A172 (cell line): ENCODE measurements around the gene PLA2G2F. TPM values are rescaled to one million over a fixed set of nuclear protein-coding genes. Genes with fewer than 3 reads are reported as not detected.

Experiments
- DNase-seq: peaks from one replicate; pipeline ENCODE4 v3.0.0-alpha.2; 2015; ENCODE audit warnings: low spot score
- total RNA-seq: library from RNA; depleted of rRNA; stranded (reverse); fragments of >200 nt; shearing (Covaris generic); gene quantifications from 2 replicates; pipeline ENCODE4 v1.2.3, GENCODE V29; 2014

PLA2G2F gene
- total RNA-seq, 1 experiment from 2014 or later = not detected

DNA sequence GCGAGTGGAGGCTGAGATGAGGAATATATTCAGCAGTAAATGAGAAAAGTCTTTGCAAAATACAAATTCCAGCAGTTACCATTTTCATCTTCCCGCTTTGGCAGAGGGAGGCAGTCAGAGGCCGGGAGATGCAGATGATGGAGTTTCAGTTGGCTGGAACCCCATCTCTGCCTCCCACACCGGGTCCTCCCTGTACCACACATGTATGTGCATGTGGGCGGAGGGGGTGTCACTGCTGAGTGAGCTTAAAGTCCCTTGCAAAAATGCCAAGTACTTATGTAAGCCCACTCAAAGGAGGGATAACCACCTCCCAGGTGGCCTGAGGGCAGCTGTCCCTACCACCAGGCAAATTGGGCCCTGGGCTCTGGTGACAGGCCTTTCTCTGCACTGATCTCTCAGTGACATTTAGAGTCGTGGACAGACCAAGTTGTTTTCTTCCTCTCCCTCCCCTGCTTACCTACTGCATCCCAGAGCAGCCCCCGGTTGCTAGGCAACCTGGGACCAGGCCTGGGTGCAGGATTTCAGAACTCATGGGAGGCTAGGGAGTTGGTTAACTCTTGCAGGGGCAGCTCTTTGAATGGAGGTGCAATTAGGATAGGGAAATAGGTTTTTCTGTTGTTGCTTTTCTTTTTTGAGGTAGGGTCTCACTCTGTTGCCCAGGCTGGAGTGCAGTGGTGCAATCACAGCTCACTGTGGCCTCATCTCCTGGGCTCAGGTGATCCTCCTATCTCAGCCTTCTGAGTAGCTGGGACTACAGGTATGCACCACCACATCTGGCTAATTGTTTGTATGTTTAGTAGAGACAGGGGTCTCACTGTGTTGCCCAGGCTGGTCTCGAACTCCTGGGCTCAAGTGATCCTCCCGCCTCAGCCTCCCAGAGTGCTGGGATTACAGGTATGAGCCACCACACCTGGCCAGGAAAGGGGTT, 29.7 kb downstream of the PLA2G2F start:
- no peak for DNase-seq

DNA sequence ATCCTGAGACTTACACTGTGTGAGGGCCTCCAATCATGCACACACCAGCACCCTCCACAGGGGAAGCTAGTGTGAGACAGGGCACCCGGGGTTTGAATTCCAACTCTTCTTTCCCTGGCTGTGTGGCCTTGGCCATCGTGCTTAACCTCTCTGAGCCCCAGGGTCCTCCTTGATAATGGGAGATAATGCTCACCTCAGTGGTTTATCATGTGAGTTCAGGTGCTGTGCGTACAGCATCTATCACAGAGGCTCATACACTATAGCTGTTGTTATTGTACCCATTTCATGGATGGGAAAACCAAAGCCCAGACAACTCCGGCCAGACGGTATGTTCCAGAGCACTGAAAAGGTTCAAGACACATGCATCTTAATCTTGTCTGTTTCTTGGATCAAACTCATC, 30.8 kb downstream of the PLA2G2F start:
- no peak for DNase-seq

- DNase-seq = no peak
Observed at GRCh38 chr1:20172033-20172590, 33.0 kb downstream of the PLA2G2F start.

DNA sequence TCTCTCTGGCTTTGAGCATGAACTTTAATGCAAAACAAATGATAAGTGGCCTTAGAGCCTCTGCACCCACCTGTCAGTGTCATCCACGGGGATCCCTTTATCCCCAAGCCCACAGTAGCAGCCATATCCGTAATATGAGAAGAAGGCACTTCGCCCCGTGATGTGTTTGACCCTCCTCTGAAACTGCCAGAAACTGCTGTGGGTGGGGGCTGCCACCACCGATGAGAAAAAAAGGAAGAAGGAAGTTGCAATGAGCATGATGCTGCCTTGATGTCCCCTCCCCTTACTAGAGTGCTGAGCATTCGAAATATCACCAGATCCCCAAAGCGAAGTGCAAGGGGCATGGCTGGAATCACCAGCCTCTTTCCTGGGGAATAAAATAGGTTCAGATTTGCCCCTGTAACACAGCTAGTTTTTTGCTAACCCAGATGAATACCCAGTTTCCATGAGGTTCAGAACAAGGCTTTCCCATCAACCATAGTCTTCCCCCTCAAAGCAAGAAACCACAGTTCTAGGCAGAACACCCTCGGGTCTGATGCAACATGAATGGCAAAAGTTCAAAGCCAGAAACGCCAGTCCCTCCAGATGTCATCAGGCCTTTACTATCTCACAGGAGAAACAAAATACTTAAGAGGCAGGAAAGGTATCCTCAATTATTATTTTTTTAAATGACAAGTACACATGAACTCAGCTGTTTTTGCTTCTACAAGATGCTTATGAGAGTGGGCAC, 36.0 kb downstream of the PLA2G2F start:
- no peak for DNase-seq

GRCh38 chr1:20178634-20179370, 39.7 kb downstream of the PLA2G2F start:
- no peak for DNase-seq

DNA sequence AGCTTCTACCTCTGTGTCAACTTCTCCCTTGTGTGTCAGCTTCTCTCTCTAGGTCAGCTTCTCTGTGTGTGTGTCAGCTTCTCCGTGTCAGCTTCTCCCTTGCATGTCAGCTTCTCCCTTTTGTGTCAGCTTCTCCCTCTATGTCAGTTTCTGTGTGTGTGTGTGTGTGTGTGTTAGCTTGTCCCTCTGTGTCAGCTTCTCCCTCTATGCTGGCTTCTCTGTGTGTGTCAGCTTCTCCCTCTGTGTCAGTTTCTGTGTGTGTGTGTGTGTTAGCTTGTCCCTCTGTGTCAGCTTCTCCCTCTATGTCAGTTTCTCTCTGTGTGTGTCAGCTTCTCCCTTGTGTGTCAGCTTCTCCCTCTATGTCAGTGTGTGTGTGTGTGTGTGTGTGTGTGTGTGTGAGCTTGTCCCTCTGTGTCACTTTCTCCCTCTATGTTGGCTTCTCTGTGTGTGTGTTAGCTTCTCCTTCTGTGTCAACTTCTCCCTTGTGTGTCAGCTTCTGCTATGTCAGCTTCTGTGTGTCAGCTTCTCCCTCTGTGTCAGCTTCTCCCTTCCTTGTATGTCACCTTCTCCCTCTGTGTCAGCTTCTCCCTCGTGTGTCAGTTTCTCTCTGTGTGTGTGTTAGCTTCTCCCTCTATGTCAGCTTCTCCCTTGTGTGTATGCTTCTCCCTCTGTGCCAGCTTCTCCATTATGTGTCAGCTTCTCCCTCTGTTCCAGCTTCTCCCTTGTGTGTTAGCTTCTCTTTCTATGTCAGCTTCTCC, 40.4 kb downstream of the PLA2G2F start:
- DNase-seq = no peak

DNA sequence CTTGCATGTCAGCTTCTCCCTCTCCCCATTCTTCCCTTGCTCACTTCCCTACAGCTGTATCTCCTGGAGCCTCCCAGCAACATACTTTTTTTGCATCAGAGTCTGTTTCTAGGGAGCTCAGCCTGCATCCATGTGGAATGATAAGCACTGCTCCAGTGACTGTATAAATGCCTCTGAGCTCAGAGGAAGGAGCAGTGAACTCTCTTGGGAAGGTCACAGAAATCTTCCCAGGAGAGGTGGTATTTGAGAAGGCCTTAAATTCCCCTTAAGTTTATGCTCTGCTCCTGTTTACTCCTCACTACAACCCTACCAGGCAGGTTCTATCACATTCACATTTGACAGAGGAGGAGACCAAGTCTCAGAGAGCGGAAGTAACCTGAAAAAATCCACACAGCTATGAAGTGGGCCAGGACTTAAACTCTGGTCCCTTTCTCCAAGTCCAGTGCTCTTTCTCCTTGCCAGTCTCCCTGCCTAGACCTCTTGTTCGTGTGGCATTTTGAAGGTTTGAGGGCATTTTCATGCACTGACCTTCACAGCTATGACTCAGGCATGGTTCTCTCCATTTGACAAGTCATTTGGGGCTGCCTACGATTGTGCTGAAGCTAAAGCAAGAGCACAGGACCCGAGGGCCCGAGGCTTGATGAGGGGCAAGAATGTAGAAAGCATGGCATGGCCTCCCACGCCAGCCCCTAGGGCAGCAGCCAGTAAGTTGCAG, 41.2 kb downstream of the PLA2G2F start:
- no peak for DNase-seq

DNA sequence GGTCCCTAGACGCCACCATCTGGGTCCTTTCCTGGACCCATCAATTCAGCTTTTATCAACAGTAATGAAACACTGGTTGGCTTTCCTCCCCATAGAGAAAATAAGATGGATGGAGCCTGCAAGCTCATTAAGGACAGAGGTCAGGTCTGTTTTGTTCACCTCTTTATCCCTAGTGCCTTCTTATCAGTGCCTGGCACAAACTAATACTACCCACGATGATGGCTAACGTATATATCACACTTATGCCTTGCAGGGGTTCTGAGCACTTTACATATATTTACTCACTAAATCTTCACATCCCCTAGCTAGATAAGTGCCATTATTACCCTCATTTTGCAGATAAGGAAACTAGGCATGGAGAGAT, 41.7 kb downstream of the PLA2G2F start:
- DNase-seq = no peak

GRCh38 chr1:20182415-20182814, 43.3 kb downstream of the PLA2G2F start:
- DNase-seq = no peak

GRCh38 chr1:20183035-20183434, 43.9 kb downstream of the PLA2G2F start:
- DNase-seq = no peak

GRCh38 chr1:20183616-20184271, 44.6 kb downstream of the PLA2G2F start:
- no peak for DNase-seq

- DNase-seq = no peak
Observed at GRCh38 chr1:20184481-20184900, 45.4 kb downstream of the PLA2G2F start.

- no peak for DNase-seq
Observed at GRCh38 chr1:20184997-20185833, 46.1 kb downstream of the PLA2G2F start.

GRCh38 chr1:20185834-20186782, 47.0 kb downstream of the PLA2G2F start, which contains the start of the genes PLA2G2C and UBXN10:
PLA2G2C (minus strand) TSS chr1:20186518; CDS start chr1:20177363, 9,155 bp downstream.
UBXN10 (plus strand) TSS chr1:20186096; CDS start chr1:20190562, 4,466 bp downstream.
- DNase-seq = no peak

DNA sequence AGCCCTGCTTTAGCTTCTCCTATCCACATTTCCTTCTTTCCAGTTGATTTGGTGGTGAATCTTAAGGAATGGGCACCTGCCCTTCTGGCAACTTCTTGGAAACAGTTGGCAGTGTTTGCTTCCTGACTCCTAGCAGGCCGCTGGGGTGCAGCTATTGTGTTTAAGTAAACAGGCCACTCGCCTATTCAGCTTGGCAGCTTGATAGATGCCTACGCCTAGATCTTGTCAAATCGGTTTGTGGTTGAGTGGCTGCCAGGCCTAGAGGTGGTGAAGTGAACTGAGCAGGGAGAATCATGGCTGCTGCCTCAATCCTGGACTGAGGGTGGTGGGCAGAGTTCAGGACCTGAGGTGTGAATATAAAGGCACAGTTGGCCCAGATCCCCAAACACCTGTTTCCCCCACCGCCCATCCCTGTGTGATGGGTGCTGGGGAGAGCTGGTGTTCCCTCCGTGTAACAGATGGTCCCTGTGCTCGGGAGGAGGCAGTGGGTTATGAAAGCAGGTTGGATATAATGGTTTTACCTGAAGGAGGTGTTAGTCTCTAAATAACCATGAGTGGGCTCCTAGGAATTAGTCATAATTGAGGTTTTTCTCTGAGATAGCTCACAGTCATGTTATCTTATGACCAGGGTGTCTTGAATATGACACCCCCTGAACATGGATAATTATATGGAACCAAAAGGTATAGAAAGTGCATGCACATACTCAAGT, 48.1 kb downstream of the PLA2G2F start:
- no peak for DNase-seq

- DNase-seq = no peak
Observed at GRCh38 chr1:20187813-20188454, 48.8 kb downstream of the PLA2G2F start.

- no peak for DNase-seq
Observed at GRCh38 chr1:20188455-20188817, 49.3 kb downstream of the PLA2G2F start.
